Esophagus (tissue), 2 donors: ENCODE data around the gene AFF3. TPM values are rescaled to one million over a fixed set of nuclear protein-coding genes. Genes with fewer than 3 reads are reported as not detected.

Source experiments
- H3K27ac ChIP-seq, 2 donors: one replicate each; pipeline ENCODE4 v1.5.1; 2013; ENCODE audit warnings: low read depth in 2 of 2, mild to moderate bottlenecking in 2 of 2, inconsistent platforms in 1 of 2, low read length in 1 of 2, moderate library complexity in 1 of 2
- H3K27me3 ChIP-seq, 2 donors: one replicate each; pipeline ENCODE4 v1.6.1; 2013; ENCODE audit warnings: low read length in 2 of 2, control low read depth in 1 of 2, mild to moderate bottlenecking in 1 of 2; ENCODE audit not compliant: insufficient read depth in 2 of 2, control insufficient read depth in 1 of 2
- H3K36me3 ChIP-seq, 2 donors: one replicate each; pipeline ENCODE4 v1.6.1; 2013; ENCODE audit warnings: low read length in 1 of 2; ENCODE audit not compliant: control insufficient read depth in 2 of 2, insufficient read depth in 2 of 2
- H3K4me1 ChIP-seq, 2 donors: one replicate each; pipeline ENCODE4 v1.6.1; 2013; ENCODE audit warnings: low read length in 1 of 2; ENCODE audit not compliant: control insufficient read depth in 2 of 2, insufficient read depth in 2 of 2
- H3K4me3 ChIP-seq, 2 donors: one replicate each; pipeline ENCODE4 v1.5.1; 2013; ENCODE audit warnings: low read length in 2 of 2, mild to moderate bottlenecking in 2 of 2, low read depth in 1 of 2, moderate library complexity in 1 of 2
- H3K9me3 ChIP-seq, 2 donors: one replicate each; pipeline ENCODE4 v1.6.1; 2013; ENCODE audit warnings: mild to moderate bottlenecking in 2 of 2, low read depth in 1 of 2, low read length in 1 of 2, moderate library complexity in 1 of 2; ENCODE audit not compliant: control insufficient read depth in 2 of 2, insufficient read depth in 1 of 2
- WGBS, 2 donors: extraction: QIAGEN DNeasy Blood & Tissue Kit; methylation state at CpG; one replicate each; pipeline ENCODE4 v1.1.7; 2013; 5-methylcytosine and 5-hydroxymethylcytosine counted together
- polyA plus RNA-seq, 2 donors: library from polyadenylated mRNA; stranded (reverse); fragments of 200-250 nt; gene quantifications; one replicate each; pipeline ENCODE4 v1.2.3, GENCODE V29; 2013
- donor health status: healthy with polysubstance abuse.
- donor health status: Bipolar disorder and iron deficiency.

AFF3 gene
- polyA plus RNA-seq, 2 donors, result 1.0 to 1.1 TPM

DNA sequence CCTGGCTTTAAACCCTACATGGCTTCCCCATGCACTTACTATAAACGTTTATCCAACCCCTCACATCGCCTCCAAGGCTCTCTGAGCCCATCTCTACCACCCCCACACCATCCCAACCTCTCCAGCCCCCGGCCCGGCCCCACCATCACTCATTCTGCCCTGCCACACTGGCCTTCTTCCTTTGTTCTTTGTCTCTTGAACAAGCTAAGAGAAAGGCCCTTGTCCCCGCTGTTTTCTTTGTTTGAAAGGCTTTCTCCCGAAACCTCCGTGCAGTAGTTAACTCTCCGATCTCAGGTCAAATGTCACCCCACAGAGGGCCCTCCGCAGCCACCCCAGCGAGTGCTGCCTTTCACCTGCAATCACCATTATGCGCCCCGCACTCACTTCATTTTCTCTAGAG, 100.4 kb downstream of the AFF3 start:
- no peaks in the 10 kb centered on the region for H3K27me3 ChIP-seq
- no peak overlapping the region for H3K4me3 ChIP-seq
- H3K9me3 ChIP-seq, result no peaks in the 10 kb centered on the region
- H3K4me1 ChIP-seq, result no peaks in the 10 kb centered on the region
- H3K36me3 ChIP-seq, result no peaks in the 10 kb centered on the region
- H3K27ac ChIP-seq, result no peak overlapping the region
- 62 to 68% methylated on average over 12 of the region's 12 CpGs for WGBS, 2 donors

DNA sequence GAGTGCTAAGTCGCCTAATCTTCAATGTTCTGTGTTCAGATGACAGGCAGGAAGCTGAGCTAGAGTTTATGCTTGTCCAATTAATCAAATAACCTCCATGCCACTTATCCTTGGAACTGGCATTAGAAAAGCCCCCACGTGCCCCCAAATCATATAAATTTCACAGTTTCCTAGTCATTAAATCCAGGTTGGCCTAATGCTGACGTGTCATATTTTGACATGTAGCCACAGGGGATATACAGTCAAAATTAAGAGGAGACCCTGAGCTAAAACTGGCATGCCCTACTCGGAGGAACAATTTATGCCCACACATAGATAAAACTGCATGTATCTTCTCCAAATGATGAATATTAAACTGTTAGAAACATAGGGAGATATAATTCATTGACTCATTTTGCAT, 101.0 kb downstream of the AFF3 start:
- H3K4me3 ChIP-seq, result no peak overlapping the region
- H3K36me3 ChIP-seq, result no peaks in the 10 kb centered on the region
- no peaks in the 10 kb centered on the region for H3K9me3 ChIP-seq
- 78 to 79% methylated on average over 4 of the region's 4 CpGs for WGBS, 2 donors
- no peaks in the 10 kb centered on the region for H3K27me3 ChIP-seq
- H3K27ac ChIP-seq, result no peak overlapping the region
- H3K4me1 ChIP-seq, result no peaks in the 10 kb centered on the region

DNA sequence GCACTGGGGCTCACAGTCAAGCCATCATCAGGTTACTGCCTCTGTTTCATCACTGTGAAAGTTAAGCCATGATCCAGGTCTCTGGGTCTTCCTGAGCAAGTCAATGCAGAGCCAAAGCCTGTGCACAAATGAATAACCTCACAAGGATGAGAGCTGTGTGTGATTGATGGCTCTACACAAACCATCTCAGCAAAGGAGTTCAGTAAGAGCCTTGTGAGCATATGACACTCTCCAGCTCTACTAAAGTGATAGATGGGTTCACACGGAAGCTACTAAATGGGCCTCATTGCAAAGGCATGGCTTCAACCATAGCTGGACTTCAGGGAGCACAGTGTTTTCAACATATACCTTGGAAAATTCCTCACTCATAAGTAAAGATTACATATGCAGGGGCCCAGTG, 101.5 kb downstream of the AFF3 start:
- Histone ChIP-seq H3K27me3 (no peaks in the 10 kb centered on the region), H3K9me3 (no peaks in the 10 kb centered on the region), H3K4me3 (no peak overlapping the region), H3K27ac (no peak overlapping the region), H3K4me1 (no peaks in the 10 kb centered on the region), H3K36me3 (no peaks in the 10 kb centered on the region)
- 73 to 81% methylated on average over 1 of the region's 1 CpG for WGBS, 2 donors

DNA sequence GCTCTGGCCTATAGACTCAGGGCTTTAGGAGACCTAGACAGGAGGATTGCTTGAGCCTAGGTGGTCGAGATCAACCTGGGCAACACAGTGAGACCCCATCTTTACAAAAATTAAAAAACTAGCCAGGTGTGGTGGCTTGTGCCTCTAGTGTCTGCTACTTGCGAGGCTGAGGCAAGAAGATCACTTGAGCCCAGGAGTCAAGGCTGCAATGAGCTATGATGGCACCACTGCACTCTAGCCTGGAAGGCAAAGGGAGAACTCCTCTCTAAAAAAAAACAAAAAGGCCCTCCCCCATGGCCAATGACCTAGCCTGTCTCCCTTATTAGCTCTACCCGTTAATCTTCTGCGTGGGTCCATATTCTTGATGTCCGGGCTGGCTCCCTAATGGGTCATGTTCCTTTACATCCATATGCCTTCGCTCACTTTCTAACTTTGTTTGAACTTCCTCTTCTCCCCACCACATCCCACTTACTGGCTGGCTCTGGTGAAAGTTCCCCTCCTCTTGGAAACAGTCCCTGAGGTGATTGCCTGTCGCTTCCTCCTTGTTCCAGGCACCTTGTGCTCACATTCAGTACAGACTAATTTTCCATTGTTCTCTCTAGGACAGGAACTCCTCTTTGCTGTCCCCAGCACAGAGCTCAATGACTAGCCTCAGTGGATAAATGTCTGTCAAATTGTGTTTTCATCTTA, 103.0 kb downstream of the AFF3 start:
- H3K36me3 ChIP-seq, result no peaks in the 10 kb centered on the region
- no peak overlapping the region for H3K27ac ChIP-seq
- no peaks in the 10 kb centered on the region for H3K27me3 ChIP-seq
- 82 to 90% methylated on average over 7 of the region's 7 CpGs for WGBS, 2 donors
- no peak overlapping the region for H3K4me3 ChIP-seq
- no peaks in the 10 kb centered on the region for H3K4me1 ChIP-seq
- no peaks in the 10 kb centered on the region for H3K9me3 ChIP-seq

DNA sequence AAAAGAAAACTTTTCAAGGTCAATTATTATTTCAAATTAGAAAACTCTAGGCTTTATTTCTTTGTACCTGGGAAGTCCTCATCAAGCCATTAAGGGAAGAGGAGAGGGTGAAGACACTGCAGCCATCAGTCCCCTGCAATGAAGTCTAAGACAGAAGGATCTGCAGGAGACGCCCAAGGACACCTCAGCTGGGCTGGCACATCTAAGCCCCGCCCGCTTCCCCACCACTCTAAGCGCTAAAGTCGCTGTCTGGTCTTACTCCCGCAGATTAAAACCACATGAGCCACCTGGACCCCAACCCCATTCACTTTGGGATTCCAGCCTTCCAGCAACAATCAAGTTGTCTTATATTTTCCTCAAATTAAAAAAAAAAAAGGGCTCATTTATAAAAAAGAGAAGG, 104.4 kb downstream of the AFF3 start:
- Histone ChIP-seq H3K27ac (no peak overlapping the region), H3K4me1 (no peaks in the 10 kb centered on the region), H3K4me3 (no peak overlapping the region), H3K27me3 (no peaks in the 10 kb centered on the region), H3K36me3 (no peaks in the 10 kb centered on the region), H3K9me3 (no peaks in the 10 kb centered on the region)
- 75 to 83% methylated on average over 6 of the region's 6 CpGs for WGBS, 2 donors

DNA sequence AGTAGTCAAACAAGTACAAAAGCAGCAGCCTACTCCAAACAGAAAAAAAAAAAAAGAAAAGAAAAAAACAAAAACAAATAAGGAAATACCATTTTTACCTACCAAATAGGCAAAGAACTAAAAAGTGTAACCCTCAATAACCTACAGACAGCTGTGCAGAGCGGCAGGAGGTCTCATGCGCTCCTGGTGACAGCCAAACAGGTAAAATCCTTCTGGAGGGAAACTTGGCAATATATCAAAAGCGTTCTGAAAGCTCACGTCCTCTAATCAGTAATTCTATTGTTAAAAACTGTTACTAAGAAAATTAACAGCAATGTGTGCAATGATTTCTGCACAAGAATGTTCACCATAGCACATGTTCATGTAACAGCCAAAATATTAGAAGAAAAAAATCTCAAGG, 105.6 kb downstream of the AFF3 start:
- Histone ChIP-seq H3K27me3 (no peaks in the 10 kb centered on the region), H3K9me3 (no peaks in the 10 kb centered on the region), H3K4me3 (no peak overlapping the region), H3K36me3 (no peaks in the 10 kb centered on the region), H3K4me1 (no peaks in the 10 kb centered on the region), H3K27ac (no peak overlapping the region)
- WGBS, 2 donors, result 51 to 55% methylated on average over 4 of the region's 4 CpGs

DNA sequence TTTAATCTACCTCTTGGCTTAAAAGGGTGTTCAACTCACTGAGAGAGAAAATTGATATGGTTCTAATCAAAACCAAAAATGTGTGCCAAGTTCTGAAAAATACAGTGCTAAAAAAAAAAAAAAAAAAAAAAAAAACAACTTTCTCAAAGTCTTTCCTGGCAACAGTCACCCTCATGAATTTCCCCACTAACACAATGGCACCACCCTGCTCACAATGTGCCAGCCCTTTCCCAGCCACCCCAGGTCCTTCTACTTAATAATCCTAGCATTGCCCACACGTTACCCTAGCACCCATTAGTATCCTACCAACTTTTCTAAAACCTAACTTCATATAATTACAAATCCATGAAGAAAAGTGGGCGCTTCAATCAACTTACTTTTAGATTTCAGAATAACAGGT, 106.4 kb downstream of the AFF3 start:
- Histone ChIP-seq H3K27ac (no peak overlapping the region), H3K4me1 (no peaks in the 10 kb centered on the region), H3K4me3 (no peak overlapping the region), H3K27me3 (no peaks in the 10 kb centered on the region), H3K9me3 (no peaks in the 10 kb centered on the region), H3K36me3 (no peaks in the 10 kb centered on the region)
- 87 to 94% methylated on average over 2 of the region's 2 CpGs for WGBS, 2 donors

DNA sequence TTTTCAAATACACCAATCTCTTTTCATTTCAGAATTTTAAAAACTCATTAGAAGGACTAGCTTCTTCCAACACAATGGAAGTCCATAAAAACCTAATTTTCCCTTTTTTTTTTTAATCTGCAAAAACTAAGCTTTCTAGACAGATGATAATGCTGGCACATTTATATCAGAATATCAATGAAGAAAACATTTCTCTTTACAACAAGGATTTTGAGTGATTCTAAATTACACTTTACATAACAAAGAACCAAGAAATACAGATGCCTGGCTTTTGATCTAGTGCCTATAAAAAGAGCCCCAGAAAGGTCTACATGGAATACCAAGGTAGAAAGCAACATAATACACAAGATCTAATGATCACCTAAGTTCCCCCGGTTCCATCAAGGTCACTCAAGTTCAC, 108.0 kb downstream of the AFF3 start:
- WGBS, 2 donors, result 79 to 92% methylated on average over 1 of the region's 1 CpG
- H3K9me3 ChIP-seq, result no peaks in the 10 kb centered on the region
- no peaks in the 10 kb centered on the region for H3K4me1 ChIP-seq
- no peaks in the 10 kb centered on the region for H3K27me3 ChIP-seq
- no peak overlapping the region for H3K4me3 ChIP-seq
- no peaks in the 10 kb centered on the region for H3K36me3 ChIP-seq
- H3K27ac ChIP-seq, result no peak overlapping the region

DNA sequence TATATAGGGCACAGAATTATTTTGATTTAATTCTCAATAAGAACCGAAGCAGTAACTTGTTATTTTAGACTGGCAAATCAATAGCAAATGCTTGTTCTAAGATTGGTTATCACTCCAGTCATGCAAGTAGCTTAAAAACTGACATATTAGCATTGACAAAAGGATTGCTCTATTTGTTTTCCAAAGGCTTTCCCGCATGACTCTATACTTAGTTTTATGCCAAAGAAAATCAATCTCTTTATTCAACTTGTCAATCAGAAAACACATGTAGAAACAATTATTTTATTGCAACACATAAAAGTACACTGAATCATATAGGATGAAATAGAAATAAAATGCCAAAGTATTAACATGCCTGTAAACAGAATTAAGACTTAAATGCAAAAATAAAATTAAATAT, 108.4 kb downstream of the AFF3 start:
- no peaks in the 10 kb centered on the region for H3K9me3 ChIP-seq
- H3K27ac ChIP-seq, result no peak overlapping the region
- H3K27me3 ChIP-seq, result no peaks in the 10 kb centered on the region
- 47 to 51% methylated on average over 2 of the region's 2 CpGs for WGBS, 2 donors
- H3K36me3 ChIP-seq, result no peaks in the 10 kb centered on the region
- no peak overlapping the region for H3K4me3 ChIP-seq
- no peaks in the 10 kb centered on the region for H3K4me1 ChIP-seq

DNA sequence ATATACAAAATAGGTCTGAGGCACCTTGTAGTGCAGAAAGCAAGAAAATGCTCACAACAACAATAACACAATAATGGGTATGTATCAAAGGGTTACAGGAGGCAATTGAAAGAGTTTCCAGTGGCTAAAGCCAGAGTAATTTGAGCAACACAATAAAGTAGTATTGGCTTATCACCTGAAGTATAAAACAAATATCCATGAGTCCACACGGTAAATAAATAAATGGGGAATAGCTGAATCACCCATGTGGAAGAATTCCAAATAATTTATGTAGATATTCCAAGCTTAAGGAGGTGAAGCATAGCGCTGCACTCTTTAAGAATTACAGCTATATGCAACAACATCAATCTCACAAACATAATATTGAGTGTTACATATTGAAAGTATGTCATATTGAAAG, 110.8 kb downstream of the AFF3 start:
- Histone ChIP-seq H3K36me3 (no peaks in the 10 kb centered on the region), H3K4me1 (no peaks in the 10 kb centered on the region), H3K27me3 (no peaks in the 10 kb centered on the region), H3K4me3 (no peak overlapping the region), H3K27ac (no peak overlapping the region), H3K9me3 (no peaks in the 10 kb centered on the region)
- 68 to 71% methylated on average over 2 of the region's 2 CpGs for WGBS, 2 donors
